GM21576 (cell line): ENCODE measurements around the gene HSD17B1.

Experiments
- ATAC-seq: cut with Tn5 transposase; IDR thresholded peaks from one replicate; pipeline ENCODE4 v1.9.1; 2021; ENCODE audit warnings: mild to moderate bottlenecking, moderate library complexity; ENCODE audit not compliant: unreplicated experiment

The HSD17B1 gene

GRCh38 chr17:42565523-42566214 lies 12.9 kb downstream of the HSD17B1 start:
- ATAC-seq, result no peak

- no peak for ATAC-seq
These were observed 13.6 kb downstream of the HSD17B1 start for GRCh38 chr17:42566215-42566882.

- peak; percentile 42 for ATAC-seq
These were observed 14.3 kb downstream of the HSD17B1 start, which contains the start of gene MLX for GRCh38 chr17:42566883-42567573. Gene MLX (plus strand): TSS chr17:42567100. CDS start chr17:42567125, 25 bp downstream.

GRCh38 chr17:42568341-42569111 lies 15.8 kb downstream of the HSD17B1 start:
- ATAC-seq, result no peak

DNA sequence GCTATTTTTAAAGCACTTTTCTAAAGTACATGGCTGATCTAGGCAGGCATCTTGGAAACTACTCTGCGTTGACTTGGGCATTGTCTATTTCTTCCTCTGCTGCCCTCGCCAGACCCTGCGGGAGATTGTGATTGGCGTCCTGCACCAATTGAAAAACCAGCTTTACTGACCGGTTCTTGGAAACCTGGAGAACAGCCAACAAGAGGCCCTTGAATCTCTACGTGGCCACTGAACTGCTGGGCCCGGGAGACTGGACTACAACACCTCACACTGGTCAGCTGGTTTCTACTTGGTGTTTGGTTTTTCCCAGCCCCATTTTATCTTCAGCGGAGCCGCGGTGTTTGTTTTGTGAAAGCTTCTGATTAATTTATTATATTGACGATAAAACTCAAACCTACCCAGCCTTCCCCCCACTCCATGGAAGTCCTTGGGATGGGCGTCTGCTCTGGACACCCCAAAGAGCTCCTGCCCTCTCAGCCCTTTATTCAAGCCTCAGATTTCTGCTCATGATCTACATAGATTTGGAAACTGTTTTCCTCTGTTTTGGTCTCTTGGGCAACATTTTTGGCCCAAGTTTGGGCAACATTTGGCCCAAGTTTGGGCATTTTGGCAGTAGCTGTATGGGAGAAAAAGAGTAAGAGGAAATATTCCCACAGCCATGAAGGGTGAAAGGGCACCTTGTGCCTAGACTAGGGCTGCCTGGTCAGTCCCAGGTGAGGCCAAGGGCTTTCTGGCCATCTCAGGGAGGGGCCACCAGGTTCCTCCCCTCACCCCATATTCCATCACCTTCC lies 18.9 kb downstream of the HSD17B1 start:
- no peak for ATAC-seq

GRCh38 chr17:42573095-42573494 lies 20.4 kb downstream of the HSD17B1 start:
- no peak for ATAC-seq

GRCh38 chr17:42574463-42574862 lies 21.7 kb downstream of the HSD17B1 start:
- ATAC-seq, result no peak

- no peak for ATAC-seq
These were observed 24.4 kb downstream of the HSD17B1 start for GRCh38 chr17:42577140-42577531.

- ATAC-seq, result peak; percentile 63
These were observed 25.0 kb downstream of the HSD17B1 start, which contains the start of gene PSMC3IP for GRCh38 chr17:42577532-42578281. Gene PSMC3IP (minus strand): TSS chr17:42577729. CDS start chr17:42577686, 43 bp downstream.

DNA sequence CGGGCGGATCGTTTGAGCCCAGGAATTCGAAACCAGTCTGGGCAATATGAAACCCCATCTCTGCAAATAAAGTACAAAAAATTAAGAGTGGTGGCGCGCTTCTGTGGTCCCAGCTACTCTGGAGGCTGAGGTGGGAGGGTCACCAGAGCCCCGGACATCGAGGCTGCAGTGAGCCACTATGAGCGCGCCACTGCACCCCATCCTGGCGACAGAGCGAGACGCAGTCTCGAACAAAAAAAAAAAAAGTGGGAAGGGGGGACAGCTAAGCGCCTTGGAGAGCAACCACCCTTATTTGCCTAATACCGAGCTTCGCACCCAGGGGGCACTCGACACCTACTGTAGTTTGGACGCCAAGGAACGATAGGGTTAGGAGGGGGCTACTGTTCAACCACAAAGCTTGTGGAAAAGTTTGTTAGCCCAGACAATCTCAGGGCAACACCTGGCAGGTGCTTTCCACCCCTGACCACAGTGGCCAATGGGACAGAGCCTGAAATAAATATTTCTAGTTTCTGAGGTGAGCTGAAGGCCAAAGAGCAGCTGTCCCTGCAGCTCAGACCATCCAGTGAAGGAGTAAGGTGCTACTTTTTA lies 25.7 kb downstream of the HSD17B1 start:
- ATAC-seq, result peak; percentile 45

- ATAC-seq, result no peak
These were observed 27.2 kb downstream of the HSD17B1 start for GRCh38 chr17:42579794-42580551.

GRCh38 chr17:42581744-42582270 lies 29.1 kb downstream of the HSD17B1 start:
- no peak for ATAC-seq

- ATAC-seq, result no peak
These were observed 32.2 kb downstream of the HSD17B1 start for GRCh38 chr17:42584880-42585279.

- no peak for ATAC-seq
These were observed 32.6 kb downstream of the HSD17B1 start for GRCh38 chr17:42585353-42585752.

DNA sequence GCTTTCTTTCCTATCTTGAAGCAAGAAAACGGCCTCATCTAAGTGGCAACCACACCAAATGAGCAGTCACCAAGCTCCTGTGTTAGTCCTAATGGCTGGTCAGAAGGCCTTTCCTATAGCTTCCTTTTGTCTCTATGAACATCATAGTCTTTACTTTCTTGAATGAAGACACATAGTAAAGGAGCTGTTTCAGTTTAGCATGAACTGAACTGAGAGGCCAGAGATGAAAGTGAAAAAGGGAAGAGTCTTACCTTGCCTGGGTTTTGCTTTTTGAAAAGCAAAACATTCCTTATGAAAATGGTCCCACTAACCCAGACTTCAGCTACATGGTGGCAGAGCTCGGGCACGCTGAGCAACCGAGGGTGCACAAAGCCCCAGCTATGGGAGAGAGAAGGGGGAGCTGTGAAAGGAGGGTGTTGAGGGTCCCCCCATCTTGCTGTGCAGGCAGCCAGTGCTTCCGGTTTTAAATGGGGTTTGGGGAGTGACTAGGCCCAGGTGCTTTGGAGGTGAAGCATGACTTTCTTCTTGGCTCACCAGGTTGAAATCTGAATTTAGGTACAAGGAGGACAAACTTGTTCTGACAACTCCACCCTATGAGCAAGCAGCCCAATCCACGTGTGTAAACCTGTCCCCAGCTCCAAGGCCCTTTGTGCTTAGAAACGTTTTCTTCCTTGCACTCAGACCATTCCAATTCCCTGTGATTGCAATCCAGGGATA lies 33.9 kb downstream of the HSD17B1 start:
- no peak for ATAC-seq

DNA sequence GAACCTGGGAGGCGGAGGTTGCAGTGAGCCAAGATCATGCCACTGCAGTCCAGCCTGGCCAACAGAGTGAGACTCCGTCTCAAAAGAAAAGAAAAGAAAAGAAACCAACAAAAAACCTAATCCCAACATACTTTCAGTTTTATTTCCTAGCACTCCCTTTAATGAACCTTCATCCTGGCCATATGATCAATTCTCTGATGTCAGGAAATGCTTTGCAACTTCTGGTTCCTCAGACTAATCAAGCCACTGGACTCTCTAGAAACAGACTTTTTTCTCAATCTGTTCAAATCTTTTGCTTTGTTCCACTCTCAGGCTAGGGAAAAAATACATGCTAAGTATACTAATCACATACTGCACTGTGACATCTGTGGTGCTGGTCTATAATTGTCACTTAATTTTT lies 38.2 kb downstream of the HSD17B1 start:
- no peak for ATAC-seq

DNA sequence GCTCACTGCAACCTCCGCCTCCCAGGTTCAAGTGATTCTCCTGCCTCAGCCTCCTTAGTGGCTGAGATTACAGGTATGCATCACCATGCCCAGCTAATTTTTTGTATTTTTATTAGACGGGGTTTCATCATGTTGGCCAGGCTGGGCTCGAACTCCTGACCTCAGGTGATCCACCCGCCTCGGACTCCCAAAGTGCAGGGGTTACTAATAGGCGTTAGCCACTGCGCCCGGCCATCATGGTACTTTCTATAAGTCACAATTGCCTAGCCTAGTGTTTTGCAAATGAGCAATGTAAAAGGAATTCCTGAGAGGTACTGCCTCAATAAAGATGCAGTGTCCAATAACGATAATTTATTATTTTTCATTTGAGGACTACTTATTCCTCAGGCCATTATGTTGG lies 38.7 kb downstream of the HSD17B1 start:
- no peak for ATAC-seq

GRCh38 chr17:42596386-42596785 lies 43.7 kb downstream of the HSD17B1 start:
- no peak for ATAC-seq
